ENCODE measurements around the gene DLX2. TPM values are rescaled to one million over a fixed set of nuclear protein-coding genes. Genes with fewer than 3 reads are reported as not detected.
"Not testable (repeated sequence)": the region's sequence is repeated elsewhere in the genome, so short reads cannot be mapped to it uniquely, and the experiment has no call there.

DLX2 gene
- total RNA-seq, 2 donors from 2014 or later, result 0.45 TPM; not detected in 1

DNA sequence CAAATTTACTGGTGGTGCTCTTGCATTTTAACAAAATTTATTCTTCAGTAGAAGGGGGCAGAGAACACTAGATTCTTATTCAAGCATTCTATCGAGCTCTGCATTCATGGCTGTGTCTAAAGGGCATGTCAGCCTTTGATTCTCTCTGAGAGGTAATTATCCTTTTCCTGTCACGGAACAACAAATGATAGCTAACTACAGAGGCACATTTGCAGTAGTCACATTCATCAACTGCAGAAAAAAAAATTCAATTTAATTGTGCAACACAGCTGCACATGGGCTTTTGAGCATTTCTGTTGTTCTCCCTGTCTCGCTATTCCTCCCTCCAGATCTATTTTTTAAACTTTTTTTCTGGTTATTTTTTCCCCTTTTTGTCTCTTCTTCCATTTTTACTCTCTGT is 30.4 kb downstream of the DLX2 start:
- H3K4me1 ChIP-seq (replicated peaks), result no peaks in the 10 kb centered on the region
- no peaks in the 10 kb centered on the region for H3K27me3 ChIP-seq (replicated peaks; ENCODE audit: insufficient read depth)
- intact Hi-C loops (cut with DNase I), result no loop called here
- H3K9me3 ChIP-seq, result no peaks in the 10 kb centered on the region
- TF ChIP-seq CTCF (IDR thresholded peaks at IDR 0.05) (no peak), POLR2AphosphoS5 (IDR thresholded peaks at IDR 0.05) (no peak), POLR2A (IDR thresholded peaks at IDR 0.05) (no peak)
- H3K36me3 ChIP-seq, result no peaks in the 10 kb centered on the region
- 96% methylated on average over 3 of the region's 3 CpGs for WGBS
- no peak for DNase-seq (ENCODE audit: low spot score)
- H3K27ac ChIP-seq, result no peak overlapping the region
- no peak overlapping the region for H3K4me3 ChIP-seq

DNA sequence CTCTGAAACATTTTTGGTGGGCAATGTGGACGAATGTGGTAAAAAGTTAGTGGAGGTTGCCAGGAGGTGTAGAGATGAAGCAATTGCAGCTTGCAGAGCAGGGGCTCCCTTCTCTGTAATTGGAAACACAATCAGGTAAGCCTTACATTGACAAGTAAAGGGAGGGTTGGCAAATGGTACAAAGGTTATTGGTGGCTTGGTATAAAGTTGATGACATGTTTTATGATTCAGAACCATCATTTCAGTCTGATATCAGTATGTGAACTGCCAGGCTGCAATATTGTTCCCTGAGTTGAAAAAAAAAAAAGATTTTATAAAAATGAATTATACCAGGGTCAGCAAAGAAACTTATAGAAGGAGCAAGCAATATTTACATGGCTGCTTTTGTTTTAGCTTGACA is 31.8 kb downstream of the DLX2 start:
- Histone ChIP-seq H3K4me3 (no peak overlapping the region), H3K36me3 (no peaks in the 10 kb centered on the region), H3K27ac (no peak overlapping the region), H3K27me3 (replicated peaks; ENCODE audit: insufficient read depth) (no peaks in the 10 kb centered on the region), H3K4me1 (replicated peaks) (no peaks in the 10 kb centered on the region), H3K9me3 (no peaks in the 10 kb centered on the region)
- no peak for DNase-seq (ENCODE audit: low spot score)
- TF ChIP-seq CTCF (IDR thresholded peaks at IDR 0.05) (no peak), POLR2AphosphoS5 (IDR thresholded peaks at IDR 0.05) (no peak), POLR2A (IDR thresholded peaks at IDR 0.05) (no peak)
- WGBS, result 97% methylated on average over 1 of the region's 1 CpG
- intact Hi-C loops (cut with DNase I), result no loop called here

- H3K27ac ChIP-seq; H3K27me3 ChIP-seq (replicated peaks; ENCODE audit: insufficient read depth); intact Hi-C loops (cut with DNase I); H3K36me3 ChIP-seq; H3K4me1 ChIP-seq (replicated peaks); H3K4me3 ChIP-seq; H3K9me3 ChIP-seq; DNase-seq (ENCODE audit: low spot score): not testable (repeated sequence)
- WGBS, result 97% methylated on average over 4 of the region's 4 CpGs
Measured at GRCh38 chr2:172067905-172068304, 34.8 kb downstream of the DLX2 start.

- intact Hi-C loops (cut with DNase I), result no loop called here
- H3K36me3 ChIP-seq, result no peaks in the 10 kb centered on the region
- 82% methylated on average over 4 of the region's 4 CpGs for WGBS
- no peaks in the 10 kb centered on the region for H3K9me3 ChIP-seq
- DNase-seq (ENCODE audit: low spot score), result no peak
- no peak for TF ChIP-seq CTCF (IDR thresholded peaks at IDR 0.05)
- TF ChIP-seq POLR2AphosphoS5 (IDR thresholded peaks at IDR 0.05), result no peak
- no peak for TF ChIP-seq POLR2A (IDR thresholded peaks at IDR 0.05)
- no peak overlapping the region for H3K27ac ChIP-seq
- H3K4me3 ChIP-seq, result no peak overlapping the region
- no peaks in the 10 kb centered on the region for H3K27me3 ChIP-seq (replicated peaks; ENCODE audit: insufficient read depth)
- H3K4me1 ChIP-seq (replicated peaks), result no peaks in the 10 kb centered on the region
Measured at GRCh38 chr2:172066394-172066886, 36.3 kb downstream of the DLX2 start.

DNA sequence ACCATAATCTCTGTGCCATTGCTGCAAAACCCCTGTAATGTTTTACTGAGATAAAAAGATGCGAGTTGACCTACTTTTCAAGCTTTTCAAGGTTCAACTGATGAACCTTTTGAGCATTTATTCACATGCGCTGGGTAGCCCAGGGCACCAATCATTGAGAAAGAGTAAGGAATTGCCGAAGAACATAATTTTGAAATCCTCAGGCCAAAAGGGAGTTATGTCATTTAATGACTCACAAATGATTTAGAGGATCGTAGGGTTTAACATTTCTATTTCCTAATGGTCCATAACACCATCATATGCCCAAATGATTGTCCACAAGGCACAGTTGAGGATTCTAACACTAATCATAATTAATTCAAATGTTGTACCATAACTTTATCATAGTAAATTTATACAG is 37.6 kb downstream of the DLX2 start:
- no peaks in the 10 kb centered on the region for H3K36me3 ChIP-seq
- no peaks in the 10 kb centered on the region for H3K9me3 ChIP-seq
- WGBS, result 84% methylated on average over 4 of the region's 4 CpGs
- H3K4me3 ChIP-seq, result no peak overlapping the region
- TF ChIP-seq POLR2A (IDR thresholded peaks at IDR 0.05) (no peak), POLR2AphosphoS5 (IDR thresholded peaks at IDR 0.05) (no peak), CTCF (IDR thresholded peaks at IDR 0.05) (no peak)
- H3K4me1 ChIP-seq (replicated peaks), result no peaks in the 10 kb centered on the region
- H3K27ac ChIP-seq, result no peak overlapping the region
- no peaks in the 10 kb centered on the region for H3K27me3 ChIP-seq (replicated peaks; ENCODE audit: insufficient read depth)
- intact Hi-C loops (cut with DNase I), result no loop called here
- DNase-seq (ENCODE audit: low spot score), result no peak
